Liver (tissue), 9 donors: ENCODE data around the gene COQ8A. TPM values are rescaled to one million over a fixed set of nuclear protein-coding genes. Genes with fewer than 3 reads are reported as not detected.

Experiments used
- DNase-seq: peaks from one replicate; pipeline ENCODE4 v3.0.0-alpha.2; 2017; ENCODE audit warnings: low spot score
- H3K27ac ChIP-seq, 2 donors: one replicate each; pipeline ENCODE4 v1.7.0; 2013; ENCODE audit warnings: inconsistent platforms in 2 of 2, low read length in 2 of 2, control low read depth in 1 of 2, low read depth in 1 of 2, mild to moderate bottlenecking in 1 of 2
- H3K27me3 ChIP-seq, 4 donors: one replicate each; pipeline versions ENCODE4 v1.6.1 to v1.7.0; 2013; ENCODE audit warnings: low read length in 3 of 4, inconsistent platforms in 1 of 4, mild to moderate bottlenecking in 1 of 4, moderate library complexity in 1 of 4; ENCODE audit not compliant: control insufficient read depth in 4 of 4, insufficient read depth in 4 of 4
- H3K36me3 ChIP-seq, 4 donors: one replicate each; pipeline versions ENCODE4 v1.6.1 to v1.7.0; 2013; ENCODE audit warnings: low read length in 3 of 4, mild to moderate bottlenecking in 3 of 4, low read depth in 1 of 4, moderate library complexity in 1 of 4; ENCODE audit not compliant: control insufficient read depth in 4 of 4, insufficient read depth in 3 of 4
- H3K4me1 ChIP-seq, 4 donors: one replicate each; pipeline versions ENCODE4 v1.6.1 to v1.7.0; 2013; ENCODE audit warnings: low read length in 3 of 4, mild to moderate bottlenecking in 3 of 4, moderate library complexity in 1 of 4; ENCODE audit not compliant: control insufficient read depth in 4 of 4, insufficient read depth in 4 of 4
- H3K4me3 ChIP-seq, 3 donors: one replicate each; pipeline versions ENCODE4 v1.6.1 to v1.7.0; 2013; ENCODE audit warnings: low read length in 3 of 3, control low read depth in 1 of 3, low read depth in 1 of 3, mild to moderate bottlenecking in 1 of 3
- H3K9ac ChIP-seq, 2 donors: one replicate each; pipeline ENCODE4 v1.7.0; 2013; ENCODE audit warnings: low read length in 2 of 2, mild to moderate bottlenecking in 2 of 2, moderate library complexity in 2 of 2, control low read depth in 1 of 2, low read depth in 1 of 2
- H3K9me3 ChIP-seq, 4 donors: one replicate each; pipeline versions ENCODE4 v1.6.1 to v1.7.0; 2013; ENCODE audit warnings: low read length in 3 of 4; ENCODE audit not compliant: control insufficient read depth in 4 of 4
- EGR1 ChIP-seq, 2 donors: IDR thresholded peaks; 2 replicates each; pipeline ENCODE4 v1.6.1; 2016 to 2018; ENCODE audit warnings: antibody characterized with exemption in 2 of 2, low read depth in 2 of 2
- FOXA1 ChIP-seq: IDR thresholded peaks from 2 replicates; pipeline ENCODE4 v1.6.1; 2016; ENCODE audit warnings: antibody characterized with exemption
- FOXA2 ChIP-seq: IDR thresholded peaks from 2 replicates; pipeline ENCODE4 v1.6.1; 2016; ENCODE audit warnings: antibody characterized with exemption
- GABPA ChIP-seq, 2 donors: IDR thresholded peaks in 1 of 2; conservative IDR thresholded peaks in 1 of 2; 2 replicates each; pipeline ENCODE4 v1.6.1; 2016; ENCODE audit warnings: antibody characterized with exemption in 2 of 2, mild to moderate bottlenecking in 1 of 2, moderate library complexity in 1 of 2
- HNF4A ChIP-seq, 2 donors: conservative IDR thresholded peaks; 2 replicates each; pipeline ENCODE4 v1.6.1; 2016; ENCODE audit warnings: antibody characterized with exemption in 2 of 2, mild to moderate bottlenecking in 2 of 2
- HNF4G ChIP-seq: IDR thresholded peaks from 2 replicates; pipeline ENCODE4 v1.6.1; 2016; ENCODE audit warnings: antibody characterized with exemption
- JUND ChIP-seq, 2 donors: IDR thresholded peaks; 2 replicates each; pipeline ENCODE4 v1.6.1; 2016; ENCODE audit warnings: antibody characterized with exemption in 2 of 2
- NR2F2 ChIP-seq: IDR thresholded peaks from 2 replicates; pipeline ENCODE4 v1.6.1; 2016; ENCODE audit warnings: antibody characterized with exemption
- RAD21 ChIP-seq, 2 donors: IDR thresholded peaks; 2 replicates each; pipeline ENCODE4 v1.6.1; 2016; ENCODE audit warnings: antibody characterized with exemption in 2 of 2, mild to moderate bottlenecking in 2 of 2
- RXRA ChIP-seq, 2 donors: IDR thresholded peaks; 2 replicates each; pipeline ENCODE4 v1.6.1; 2017 to 2018; ENCODE audit warnings: antibody characterized with exemption in 2 of 2, mild to moderate bottlenecking in 1 of 2
- SP1 ChIP-seq: IDR thresholded peaks from 2 replicates; pipeline ENCODE4 v1.6.1; 2018; ENCODE audit warnings: antibody characterized with exemption, mild to moderate bottlenecking
- TAF1 ChIP-seq: conservative IDR thresholded peaks from 2 replicates; pipeline ENCODE4 v1.6.1; 2016; ENCODE audit warnings: antibody characterized with exemption, mild to moderate bottlenecking
- YY1 ChIP-seq: IDR thresholded peaks from 2 replicates; pipeline ENCODE4 v1.6.1; 2016; ENCODE audit warnings: antibody characterized with exemption, mild to moderate bottlenecking
- WGBS: extraction: QIAGEN DNeasy Blood & Tissue Kit; methylation state at CpG from one replicate; pipeline ENCODE4 v1.1.7; 2013; 5-methylcytosine and 5-hydroxymethylcytosine counted together
- polyA plus RNA-seq, 2 donors: library from polyadenylated mRNA; stranded (reverse) in 1 of 2; unstranded in 1 of 2; fragments of 200-250 nt in 1 of 2; fragments of >200 nt in 1 of 2; fragmentation: Nextera tagmentation in 1 of 2; extraction: Ambion mirVana in 1 of 2; gene quantifications; one replicate each; pipeline versions ENCODE4 v1.2.1 to v1.2.3, GENCODE V29; 2013 to 2015
- total RNA-seq, 2 donors: library from RNA; depleted of rRNA; stranded (reverse); fragments of >200 nt; gene quantifications; one replicate each; pipeline ENCODE4 v1.2.3, GENCODE V29; 2014
- TF ChIP-seq, protein P1 (sequence below): IDR thresholded peaks from 2 replicates; pipeline ENCODE4 v1.6.1; 2016; ENCODE audit warnings: antibody characterized with exemption, mild to moderate bottlenecking
- TF ChIP-seq, protein P2 (sequence below): IDR thresholded peaks from 2 replicates; pipeline ENCODE4 v1.6.1; 2016; ENCODE audit warnings: antibody characterized with exemption
- TF ChIP-seq, protein P3 (sequence below): IDR thresholded peaks from 2 replicates; pipeline ENCODE4 v1.6.1; 2016; ENCODE audit warnings: antibody characterized with exemption
- TF ChIP-seq, protein P4 (sequence below): fragments of 150-350 bp; IDR thresholded peaks from 2 replicates; pipeline ENCODE4 v1.5.1; 2017; ENCODE audit warnings: improper control_type of control experiment, low read depth, low read length; ENCODE audit not compliant: missing input control
- donor health status: healthy.
- donor health status: healthy.
- donor health status: healthy.
- donor health status: healthy.
- donor health status: healthy.

COQ8A gene
- total and polyA plus RNA-seq, 4 donors, result 24.4 to 60.0 (median 54.9) TPM

GRCh38 chr1:226984521-226985238, 44.6 kb downstream of the COQ8A start:
- Histone ChIP-seq H3K36me3 (peaks cover 14 to 57% (median 25%) of the 10 kb centered on the region in 4 donors), H3K27ac (no peak overlapping the region), H3K27me3 (no peaks in the 10 kb centered on the region), H3K4me1 (peaks cover 12 to 22% (median 17%) of the 10 kb centered on the region in 4 donors), H3K9me3 (no peaks in the 10 kb centered on the region), H3K9ac (no peak overlapping the region), H3K4me3 (no peak overlapping the region)
- TF ChIP-seq RAD21 (IDR thresholded peaks at IDR 0.05) (no peak), GABPA (IDR thresholded peaks at IDR 0.05 in 1 of 2, conservative IDR thresholded peaks at IDR 0.05 in 1 of 2) (no peak), NR2F2 (no peak), HNF4G (no peak), SP1 (no peak), JUND (IDR thresholded peaks at IDR 0.05) (no peak), YY1 (no peak), TAF1 (no peak), FOXA1 (no peak), RXRA (IDR thresholded peaks at IDR 0.05) (no peak), FOXA2 (no peak), EGR1 (IDR thresholded peaks at IDR 0.05; ENCODE audit: low read depth in 2 of 2) (no peak), HNF4A (conservative IDR thresholded peaks at IDR 0.05) (no peak)
- TF ChIP-seq, protein P1, sequence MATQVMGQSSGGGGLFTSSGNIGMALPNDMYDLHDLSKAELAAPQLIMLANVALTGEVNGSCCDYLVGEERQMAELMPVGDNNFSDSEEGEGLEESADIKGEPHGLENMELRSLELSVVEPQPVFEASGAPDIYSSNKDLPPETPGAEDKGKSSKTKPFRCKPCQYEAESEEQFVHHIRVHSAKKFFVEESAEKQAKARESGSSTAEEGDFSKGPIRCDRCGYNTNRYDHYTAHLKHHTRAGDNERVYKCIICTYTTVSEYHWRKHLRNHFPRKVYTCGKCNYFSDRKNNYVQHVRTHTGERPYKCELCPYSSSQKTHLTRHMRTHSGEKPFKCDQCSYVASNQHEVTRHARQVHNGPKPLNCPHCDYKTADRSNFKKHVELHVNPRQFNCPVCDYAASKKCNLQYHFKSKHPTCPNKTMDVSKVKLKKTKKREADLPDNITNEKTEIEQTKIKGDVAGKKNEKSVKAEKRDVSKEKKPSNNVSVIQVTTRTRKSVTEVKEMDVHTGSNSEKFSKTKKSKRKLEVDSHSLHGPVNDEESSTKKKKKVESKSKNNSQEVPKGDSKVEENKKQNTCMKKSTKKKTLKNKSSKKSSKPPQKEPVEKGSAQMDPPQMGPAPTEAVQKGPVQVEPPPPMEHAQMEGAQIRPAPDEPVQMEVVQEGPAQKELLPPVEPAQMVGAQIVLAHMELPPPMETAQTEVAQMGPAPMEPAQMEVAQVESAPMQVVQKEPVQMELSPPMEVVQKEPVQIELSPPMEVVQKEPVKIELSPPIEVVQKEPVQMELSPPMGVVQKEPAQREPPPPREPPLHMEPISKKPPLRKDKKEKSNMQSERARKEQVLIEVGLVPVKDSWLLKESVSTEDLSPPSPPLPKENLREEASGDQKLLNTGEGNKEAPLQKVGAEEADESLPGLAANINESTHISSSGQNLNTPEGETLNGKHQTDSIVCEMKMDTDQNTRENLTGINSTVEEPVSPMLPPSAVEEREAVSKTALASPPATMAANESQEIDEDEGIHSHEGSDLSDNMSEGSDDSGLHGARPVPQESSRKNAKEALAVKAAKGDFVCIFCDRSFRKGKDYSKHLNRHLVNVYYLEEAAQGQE, result no peak
- TF ChIP-seq, protein P2, sequence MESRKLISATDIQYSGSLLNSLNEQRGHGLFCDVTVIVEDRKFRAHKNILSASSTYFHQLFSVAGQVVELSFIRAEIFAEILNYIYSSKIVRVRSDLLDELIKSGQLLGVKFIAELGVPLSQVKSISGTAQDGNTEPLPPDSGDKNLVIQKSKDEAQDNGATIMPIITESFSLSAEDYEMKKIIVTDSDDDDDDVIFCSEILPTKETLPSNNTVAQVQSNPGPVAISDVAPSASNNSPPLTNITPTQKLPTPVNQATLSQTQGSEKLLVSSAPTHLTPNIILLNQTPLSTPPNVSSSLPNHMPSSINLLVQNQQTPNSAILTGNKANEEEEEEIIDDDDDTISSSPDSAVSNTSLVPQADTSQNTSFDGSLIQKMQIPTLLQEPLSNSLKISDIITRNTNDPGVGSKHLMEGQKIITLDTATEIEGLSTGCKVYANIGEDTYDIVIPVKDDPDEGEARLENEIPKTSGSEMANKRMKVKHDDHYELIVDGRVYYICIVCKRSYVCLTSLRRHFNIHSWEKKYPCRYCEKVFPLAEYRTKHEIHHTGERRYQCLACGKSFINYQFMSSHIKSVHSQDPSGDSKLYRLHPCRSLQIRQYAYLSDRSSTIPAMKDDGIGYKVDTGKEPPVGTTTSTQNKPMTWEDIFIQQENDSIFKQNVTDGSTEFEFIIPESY, result no peak
- TF ChIP-seq, protein P3, sequence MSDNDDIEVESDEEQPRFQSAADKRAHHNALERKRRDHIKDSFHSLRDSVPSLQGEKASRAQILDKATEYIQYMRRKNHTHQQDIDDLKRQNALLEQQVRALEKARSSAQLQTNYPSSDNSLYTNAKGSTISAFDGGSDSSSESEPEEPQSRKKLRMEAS, result no peak
- TF ChIP-seq, protein P4, sequence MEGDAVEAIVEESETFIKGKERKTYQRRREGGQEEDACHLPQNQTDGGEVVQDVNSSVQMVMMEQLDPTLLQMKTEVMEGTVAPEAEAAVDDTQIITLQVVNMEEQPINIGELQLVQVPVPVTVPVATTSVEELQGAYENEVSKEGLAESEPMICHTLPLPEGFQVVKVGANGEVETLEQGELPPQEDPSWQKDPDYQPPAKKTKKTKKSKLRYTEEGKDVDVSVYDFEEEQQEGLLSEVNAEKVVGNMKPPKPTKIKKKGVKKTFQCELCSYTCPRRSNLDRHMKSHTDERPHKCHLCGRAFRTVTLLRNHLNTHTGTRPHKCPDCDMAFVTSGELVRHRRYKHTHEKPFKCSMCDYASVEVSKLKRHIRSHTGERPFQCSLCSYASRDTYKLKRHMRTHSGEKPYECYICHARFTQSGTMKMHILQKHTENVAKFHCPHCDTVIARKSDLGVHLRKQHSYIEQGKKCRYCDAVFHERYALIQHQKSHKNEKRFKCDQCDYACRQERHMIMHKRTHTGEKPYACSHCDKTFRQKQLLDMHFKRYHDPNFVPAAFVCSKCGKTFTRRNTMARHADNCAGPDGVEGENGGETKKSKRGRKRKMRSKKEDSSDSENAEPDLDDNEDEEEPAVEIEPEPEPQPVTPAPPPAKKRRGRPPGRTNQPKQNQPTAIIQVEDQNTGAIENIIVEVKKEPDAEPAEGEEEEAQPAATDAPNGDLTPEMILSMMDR, result no peak
- WGBS, result 93% methylated on average over 18 of the region's 18 CpGs
- DNase-seq, result no peak
